Glomerular visceral epithelial cell (primary cell): ENCODE measurements around the gene TALDO1.

Experiments used
- DNase-seq: peaks from one replicate; pipeline ENCODE4 v3.0.0-alpha.2; 2016; ENCODE audit errors: extremely low spot score

Gene TALDO1

DNA sequence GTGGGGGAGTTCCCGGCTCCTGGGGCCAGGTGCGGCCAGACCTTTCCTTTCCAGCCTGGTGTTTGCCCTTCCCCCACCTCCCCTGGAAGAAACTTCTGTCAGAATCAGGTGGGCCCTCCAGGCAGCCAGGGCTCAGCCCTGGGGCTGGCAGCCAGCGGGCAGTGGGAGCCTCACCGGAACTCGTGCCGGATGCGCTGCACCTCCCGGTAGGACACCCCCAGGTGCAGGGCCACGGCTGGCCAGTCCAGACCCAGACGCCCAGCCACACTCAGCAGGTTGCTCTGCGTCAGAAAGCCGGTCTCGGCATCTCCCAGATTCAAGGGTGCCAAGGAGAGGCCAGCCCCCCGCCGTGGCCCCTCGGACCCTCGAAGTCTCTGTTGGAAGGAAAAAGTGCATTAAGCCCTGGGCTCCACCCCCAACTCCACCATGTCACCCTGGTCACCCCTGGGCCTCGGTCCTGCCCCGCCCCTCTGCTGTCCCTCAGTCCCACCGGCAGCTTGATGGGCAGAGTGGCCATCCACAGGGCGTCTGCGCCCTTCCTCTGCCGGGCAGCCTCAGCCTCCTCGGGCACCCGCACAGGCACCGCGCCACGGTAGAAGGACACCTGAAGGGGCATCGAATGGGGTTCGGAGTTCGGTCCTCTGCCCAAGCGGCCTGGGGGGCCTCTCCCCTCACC lies 52.5 kb downstream of the TALDO1 start:
- DNase-seq, result no peak

DNA sequence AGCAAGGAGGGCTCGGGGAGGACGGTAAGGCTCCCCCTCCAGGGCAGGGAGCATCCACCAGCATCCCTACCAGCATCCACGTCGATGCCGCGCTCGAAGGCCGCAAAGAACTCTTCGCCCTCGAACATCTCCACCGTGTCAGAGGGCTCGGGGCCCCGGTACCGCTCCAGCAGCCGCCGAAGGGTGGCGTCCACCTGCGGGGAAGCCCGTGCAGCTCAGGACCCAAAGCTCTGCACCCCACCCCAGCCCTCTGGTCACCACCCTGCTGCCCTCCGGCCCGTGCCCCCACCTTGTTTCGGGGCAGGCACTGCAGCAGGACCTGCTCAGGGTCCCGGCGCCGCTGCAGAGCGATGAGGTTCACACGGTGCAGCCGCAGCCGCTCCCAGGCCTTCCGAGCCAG lies 53.2 kb downstream of the TALDO1 start:
- DNase-seq, result no peak

DNA sequence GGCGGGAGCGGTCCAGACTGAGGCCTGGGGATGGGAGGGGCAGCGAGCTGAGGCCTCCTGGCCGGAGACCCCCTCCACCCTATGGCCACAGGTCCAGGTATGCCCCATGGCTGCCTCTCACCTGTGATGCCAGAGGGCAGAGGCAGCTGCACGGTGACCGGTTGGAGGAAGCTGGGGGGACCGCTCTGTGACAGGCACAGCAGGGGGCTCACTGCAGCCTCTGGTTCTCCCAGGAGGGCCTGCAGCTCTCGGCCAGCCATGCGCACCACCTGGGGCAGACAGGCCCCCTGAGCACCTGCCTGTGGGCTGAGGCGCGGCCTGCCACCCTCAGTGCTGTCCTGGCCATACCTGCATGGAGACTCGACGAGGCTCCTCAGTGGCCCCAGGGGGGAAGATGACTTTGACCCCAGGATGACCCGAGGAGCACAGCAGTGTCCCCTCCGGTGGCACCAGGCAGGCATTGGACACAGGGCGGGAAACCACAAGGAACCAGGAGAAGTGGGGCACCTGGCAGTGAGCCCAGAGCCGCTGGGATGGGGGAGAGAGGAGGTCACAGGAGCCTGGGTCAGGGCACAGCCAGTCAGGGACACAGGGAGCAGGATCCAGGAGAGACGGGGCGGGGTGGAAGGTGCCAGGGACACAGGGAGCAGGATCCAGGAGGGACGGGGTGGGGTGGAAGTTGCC lies 54.0 kb downstream of the TALDO1 start:
- no peak for DNase-seq

DNA sequence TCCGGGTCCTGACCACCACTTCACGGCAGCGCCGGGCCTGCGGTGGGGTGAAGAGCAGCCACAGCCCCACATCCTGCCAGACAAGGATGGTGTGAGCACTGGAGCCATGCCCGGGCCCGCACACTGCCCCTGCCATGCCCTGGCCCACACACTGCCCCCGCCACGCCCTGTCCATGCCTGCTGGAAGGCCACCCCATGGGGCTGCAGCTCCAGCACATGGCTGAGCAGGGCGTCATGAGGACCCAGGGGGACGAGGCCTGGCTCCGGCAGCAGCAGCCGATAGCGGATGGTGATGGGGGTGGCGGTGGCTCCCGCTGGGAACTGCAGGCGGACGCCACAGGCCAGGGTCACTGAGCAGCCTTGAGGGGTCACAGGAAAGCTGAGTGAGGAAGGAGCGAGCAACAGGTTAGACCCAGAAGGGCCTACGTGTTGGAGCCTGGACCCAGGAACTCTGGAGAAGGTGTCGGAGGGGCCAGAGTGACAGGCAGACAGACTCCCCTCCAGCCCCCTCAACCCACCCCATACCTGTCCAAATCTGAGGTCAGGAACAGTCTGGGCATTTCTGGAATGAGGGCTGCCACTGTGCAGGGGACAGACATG lies 54.9 kb downstream of the TALDO1 start:
- no peak for DNase-seq

DNA sequence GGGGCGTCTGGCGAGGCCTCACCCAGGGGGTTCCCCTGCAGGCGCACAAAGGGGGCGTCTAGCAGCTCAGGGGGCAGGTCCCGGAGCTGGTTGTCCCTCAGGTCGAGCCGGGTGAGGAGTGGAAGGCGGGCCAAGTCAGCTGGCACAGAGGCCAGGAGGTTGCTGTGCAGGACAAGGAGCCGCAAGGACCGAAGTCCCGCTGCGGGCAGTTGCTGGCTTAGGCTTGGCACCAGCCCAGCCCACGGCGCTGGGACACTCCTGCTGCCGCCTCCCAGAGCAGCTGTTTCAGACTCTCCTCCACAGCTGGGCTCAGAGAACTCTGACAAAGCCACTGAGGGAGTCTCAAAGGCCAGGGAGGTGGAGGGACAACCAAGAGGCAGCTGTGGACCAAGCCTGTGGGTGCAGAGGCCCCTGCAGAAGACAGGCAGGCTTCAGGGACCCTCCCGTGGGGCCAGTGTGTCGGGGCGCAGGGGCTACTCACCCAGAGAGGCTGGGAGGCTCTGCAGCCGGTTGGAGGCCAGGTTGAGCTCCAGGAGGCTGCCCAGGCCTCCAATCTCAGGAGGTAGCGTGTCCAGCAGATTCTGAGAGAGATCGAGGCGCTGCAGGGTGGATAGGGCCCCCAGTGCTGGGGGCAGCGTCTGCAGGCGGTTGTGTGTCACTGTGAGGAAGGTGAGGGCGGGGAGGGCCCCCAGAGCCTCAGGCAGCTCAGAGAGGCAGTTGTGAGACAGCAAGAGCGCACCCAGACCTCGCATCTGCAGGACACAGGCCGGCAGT lies 55.6 kb downstream of the TALDO1 start:
- DNase-seq, result no peak

DNA sequence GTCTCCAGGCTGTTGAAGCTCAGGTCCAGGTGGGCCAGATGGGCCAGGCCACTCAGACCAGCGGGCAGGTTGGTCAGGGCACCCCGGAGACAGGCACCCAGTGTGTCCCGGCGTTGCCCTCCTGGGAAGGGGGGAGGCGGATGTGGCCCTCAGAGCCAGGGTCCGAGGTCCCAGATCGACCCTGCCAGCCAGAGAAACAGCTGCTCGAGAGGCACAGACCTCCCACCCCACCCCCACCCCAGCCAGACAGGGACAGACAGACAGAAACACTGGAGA lies 56.1 kb downstream of the TALDO1 start:
- no peak for DNase-seq

DNA sequence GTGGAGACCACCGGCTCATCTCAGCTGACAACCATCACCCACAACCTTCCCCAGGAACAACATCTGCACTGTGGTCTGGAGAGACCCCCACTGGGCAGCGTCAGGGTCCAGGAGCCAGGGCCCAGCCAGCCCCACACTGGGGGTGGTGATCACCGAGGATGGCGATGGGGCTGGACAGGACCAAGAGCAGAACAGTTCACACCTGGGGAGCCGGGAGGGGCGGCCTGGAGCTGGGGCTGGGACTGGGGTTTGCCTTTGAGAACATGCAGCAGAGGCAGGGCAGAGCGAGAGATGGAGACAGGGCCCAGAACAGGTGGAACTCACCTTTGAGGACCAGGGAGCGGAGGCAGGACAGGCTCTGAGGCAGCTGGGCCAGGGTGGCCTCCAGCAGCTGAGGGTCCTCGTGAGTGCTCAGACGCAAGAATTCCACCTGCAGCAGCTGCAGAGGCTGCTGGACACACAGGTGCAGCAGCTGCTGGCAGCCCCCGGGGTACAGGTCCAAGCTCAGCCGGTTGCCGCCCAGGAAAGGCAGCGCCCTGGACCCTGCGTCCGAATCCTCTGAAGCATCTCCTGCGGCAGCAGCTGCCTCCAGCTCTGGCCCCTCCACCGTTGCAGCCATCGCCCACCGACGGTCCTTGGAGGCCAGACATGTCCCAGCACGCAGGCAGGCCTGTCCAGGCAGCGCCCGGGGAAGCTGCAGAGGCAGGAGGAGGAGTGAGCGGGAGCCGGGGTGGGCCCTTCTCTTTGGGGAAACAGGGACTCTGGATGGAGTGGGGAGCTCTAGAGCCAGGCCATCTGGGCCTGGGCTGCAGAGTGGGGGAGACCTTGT lies 56.7 kb downstream of the TALDO1 start:
- no peak for DNase-seq

DNA sequence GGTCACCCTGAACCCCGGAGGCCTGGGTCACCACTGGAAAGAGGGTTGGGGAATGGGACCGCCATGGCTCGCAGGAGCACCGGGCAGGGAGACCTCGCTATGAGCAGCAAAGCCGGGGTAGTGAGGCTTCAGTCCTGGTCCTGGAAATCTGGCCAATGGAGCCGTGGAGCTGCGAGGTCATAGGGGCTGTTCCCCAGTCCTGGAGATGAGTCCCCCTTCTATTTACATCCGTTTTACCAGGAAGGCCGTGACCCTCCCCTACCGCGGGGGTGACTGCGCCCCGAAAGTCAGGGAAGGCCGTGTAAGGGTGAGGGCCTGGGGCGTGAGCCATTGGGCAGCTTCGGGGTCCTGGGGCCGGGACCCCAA lies 57.3 kb downstream of the TALDO1 start:
- no peak for DNase-seq

DNA sequence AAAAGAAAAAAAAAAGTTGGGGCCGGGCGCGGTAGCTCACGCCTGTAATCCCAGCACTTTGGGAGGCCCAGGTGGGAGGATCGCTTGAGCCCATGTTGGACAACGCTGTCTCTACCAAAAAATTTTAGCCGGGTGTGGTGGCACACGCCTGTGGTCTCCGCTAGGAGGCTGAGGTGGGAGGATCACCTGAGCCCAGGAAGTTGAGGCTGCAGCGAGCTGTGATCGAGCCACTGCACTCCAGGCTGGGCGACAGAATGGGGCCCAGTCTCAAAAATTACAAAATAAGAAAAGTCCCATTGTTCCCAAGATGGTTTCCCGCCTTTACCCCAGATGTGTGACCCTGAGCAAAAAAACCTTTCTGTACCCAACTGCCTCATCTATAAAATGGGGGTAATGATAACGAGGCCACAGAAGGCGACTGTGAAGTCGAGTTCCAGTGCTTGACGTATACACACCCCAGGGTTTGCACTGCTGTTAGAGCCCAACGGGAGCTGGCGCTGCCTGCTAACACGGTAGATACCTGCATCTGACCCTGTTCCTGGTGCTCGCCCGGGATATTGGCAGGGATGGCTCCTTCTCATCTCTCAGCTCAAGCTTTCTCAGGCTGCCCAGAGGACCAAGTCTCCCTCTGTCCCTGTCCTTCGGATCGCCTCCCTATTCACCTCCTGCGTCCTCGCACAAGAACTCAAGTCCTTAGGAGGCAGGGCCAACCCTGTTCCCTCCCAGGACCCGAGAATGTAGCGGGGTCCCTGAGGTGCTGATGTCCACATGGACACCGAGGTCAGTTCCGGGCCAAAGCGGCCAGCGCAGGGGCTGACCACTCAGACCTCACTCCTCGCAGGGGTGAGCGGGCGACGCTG lies 61.4 kb downstream of the TALDO1 start:
- peak; percentile 70 for DNase-seq

DNA sequence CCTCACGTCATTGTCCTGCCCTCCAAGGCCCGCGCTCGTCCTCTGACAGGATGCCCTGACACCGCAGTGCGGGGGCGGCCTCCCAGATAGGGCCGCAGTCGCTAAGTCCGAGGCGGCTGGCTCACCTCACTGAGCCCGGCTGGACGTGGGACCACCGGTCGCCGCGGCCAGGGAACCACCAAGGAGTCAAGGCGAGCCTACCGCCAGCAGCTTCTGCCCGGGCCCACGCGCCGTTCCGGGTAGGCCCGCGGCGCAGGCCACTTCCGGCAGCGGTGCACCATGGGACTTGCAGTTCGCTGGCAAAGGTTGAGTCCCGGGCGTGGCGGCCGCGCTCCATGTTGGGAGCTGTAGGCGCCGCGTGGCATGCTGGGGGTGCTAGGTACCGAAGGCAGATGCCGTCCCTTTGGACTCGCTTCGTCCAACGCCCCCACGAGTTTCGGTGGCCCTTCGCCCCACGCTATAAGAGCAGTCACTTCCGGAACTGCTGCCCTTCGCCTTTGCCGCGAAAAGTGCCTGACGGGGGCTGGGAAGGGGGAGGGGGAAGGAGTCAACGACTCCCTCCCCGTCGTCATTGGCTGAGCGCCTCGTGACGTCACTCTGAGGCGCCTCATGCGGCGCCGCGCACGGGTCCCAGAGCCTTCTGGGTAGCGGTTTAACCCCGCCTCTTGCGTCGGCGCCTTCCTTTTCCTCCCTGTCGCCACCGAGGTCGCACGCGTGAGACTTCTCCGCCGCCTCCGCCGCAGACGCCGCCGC lies 62.2 kb downstream of the TALDO1 start, which contains the start of gene RPLP2:
Gene RPLP2 (plus strand): TSS at position 681 of the 753 bp plus-strand sequence. CDS start 268 bp downstream, outside the sequence.
- peak; percentile 95 for DNase-seq

DNA sequence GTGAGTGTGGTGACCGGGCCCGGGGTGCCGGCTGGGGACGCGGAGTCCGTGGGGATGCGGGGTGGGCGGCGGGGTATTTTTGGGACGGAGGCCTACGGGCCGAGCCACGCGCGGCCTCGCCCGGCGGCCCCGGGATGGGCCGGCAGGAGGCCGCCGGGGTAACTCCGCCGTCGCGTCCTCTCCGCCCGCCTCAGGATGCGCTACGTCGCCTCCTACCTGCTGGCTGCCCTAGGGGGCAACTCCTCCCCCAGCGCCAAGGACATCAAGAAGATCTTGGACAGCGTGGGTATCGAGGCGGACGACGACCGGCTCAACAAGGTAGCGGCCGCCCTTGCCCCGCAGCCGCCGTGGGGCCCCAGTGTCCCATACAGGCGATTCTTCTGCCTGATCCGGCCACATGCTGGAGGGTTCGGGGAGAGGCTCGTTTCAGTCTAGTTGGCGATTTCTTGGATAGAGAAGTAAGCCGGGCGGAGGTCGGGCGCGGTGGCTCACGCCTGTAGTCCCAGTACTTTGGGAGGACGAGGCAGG lies 62.8 kb downstream of the TALDO1 start:
- DNase-seq, result no peak

DNA sequence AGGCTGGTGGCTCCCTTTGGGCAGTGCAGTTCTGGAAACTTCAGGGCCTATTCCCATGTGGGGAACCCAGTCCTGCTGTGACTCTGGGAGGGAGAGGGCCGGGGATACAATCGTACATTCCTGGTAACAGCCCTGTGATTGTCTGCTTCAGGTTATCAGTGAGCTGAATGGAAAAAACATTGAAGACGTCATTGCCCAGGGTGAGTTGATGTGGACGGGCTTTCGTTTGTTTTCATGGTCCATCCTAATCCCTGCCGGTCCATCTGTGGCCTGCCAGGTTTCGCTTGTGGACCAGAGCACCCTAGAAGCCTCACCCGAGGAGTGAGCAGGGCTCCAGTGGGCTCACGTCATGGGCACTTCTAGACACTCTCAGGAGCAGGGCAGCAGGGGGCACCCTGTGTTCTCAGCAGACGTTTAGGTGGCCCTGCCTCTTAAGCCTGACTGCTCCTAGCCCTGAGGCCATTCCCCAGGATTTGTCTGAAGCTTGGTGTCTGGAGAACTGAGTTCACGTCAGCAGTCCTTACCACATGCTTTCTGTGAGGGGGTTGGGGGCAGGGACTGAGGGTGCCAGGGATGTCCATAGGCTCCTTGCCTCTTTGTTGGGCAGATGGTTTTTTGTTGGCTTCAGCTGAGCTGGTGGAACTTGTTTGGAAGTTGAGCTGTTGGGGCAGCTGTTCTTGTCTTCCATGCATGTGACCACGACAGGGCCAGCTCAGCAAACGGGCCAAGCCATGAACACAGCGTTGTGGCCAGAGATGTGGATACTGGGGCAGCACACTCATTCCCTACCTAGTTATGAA lies 64.4 kb downstream of the TALDO1 start:
- no peak for DNase-seq

DNA sequence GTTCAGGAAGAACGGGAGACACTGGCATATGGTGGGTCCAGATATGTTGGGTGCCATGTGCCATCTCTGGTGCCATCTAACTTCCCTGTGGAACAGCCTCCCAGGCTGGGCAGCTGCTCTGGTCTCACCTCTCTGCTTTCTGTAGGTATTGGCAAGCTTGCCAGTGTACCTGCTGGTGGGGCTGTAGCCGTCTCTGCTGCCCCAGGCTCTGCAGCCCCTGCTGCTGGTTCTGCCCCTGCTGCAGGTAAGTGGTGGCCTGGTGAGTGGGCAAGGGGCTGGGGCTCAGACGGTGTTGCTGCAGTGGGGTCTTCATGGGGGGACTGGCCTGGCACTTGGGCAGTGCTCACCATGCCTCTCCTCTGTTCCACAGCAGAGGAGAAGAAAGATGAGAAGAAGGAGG lies 65.1 kb downstream of the TALDO1 start:
- no peak for DNase-seq

DNA sequence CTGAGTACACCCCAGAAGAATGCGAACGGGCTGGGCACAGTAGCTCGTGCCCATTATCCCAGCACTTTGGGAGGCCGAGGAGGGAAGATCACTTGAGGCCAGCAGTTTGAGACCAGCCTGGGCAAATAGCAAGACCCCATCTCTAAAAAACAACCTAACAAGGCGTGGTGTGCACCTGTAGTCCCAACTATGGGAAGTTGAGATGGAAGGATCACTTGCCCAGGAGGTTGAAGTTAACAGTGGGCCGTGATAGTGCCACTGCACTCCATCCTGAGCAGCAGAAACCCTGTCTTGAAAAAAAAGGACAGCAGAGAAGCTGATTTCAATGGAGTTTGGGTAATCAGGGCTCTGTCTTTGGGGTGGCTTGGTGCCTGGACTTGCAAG lies 65.8 kb downstream of the TALDO1 start:
- no peak for DNase-seq

DNA sequence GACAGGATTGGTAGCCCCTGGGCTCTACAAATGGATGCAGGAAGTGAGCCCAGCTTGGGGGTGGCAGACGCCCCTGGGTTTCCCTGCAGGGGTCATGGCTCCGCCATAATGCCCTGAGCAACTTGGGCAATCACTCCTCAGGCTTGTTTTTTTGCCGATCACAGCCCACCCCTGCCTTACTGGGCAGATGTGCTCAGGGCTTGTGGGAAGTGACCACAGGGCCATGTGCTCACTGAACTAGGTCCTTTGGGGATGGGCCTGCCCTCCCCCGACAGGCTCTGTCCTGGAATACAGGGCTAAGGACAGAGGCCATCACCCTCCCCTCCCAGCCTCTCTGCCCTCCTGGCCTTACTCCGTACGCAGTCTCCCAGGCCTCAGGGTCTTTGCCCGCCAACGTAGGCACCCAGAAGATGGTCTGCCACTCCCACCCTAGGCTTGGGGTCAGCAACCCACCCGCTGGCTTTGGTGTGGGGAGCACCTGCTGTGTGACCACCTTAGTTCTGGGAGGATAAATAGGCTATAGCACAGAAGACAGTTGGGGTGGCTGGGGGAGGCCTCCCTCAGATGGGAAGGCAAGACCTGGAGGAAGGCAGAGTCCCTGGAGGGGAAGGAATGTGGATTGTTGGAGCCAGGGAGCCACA lies 66.3 kb downstream of the TALDO1 start:
- no peak for DNase-seq
